HepG2 (cell line): ENCODE results near the gene MARS1. TPM values are rescaled to one million over a fixed set of nuclear protein-coding genes. Genes with fewer than 3 reads are reported as not detected.

Source experiments
- ATF2 ChIP-seq: sonication (generic); formaldehyde crosslinking; IDR thresholded peaks from 2 replicates; pipeline ENCODE4 v1.4.0; 2020; ENCODE audit warnings: missing genetic modification reagents
- HES4 ChIP-seq: sonication (generic); formaldehyde crosslinking; IDR thresholded peaks from 2 replicates; pipeline ENCODE4 v1.9.0; 2021; ENCODE audit warnings: mild to moderate bottlenecking, missing genetic modification reagents, borderline replicate concordance
- HIC2 ChIP-seq: sonication (generic); formaldehyde crosslinking; IDR thresholded peaks from 2 replicates; pipeline ENCODE4 v1.9.0; 2022; ENCODE audit warnings: low read depth, missing genetic modification reagents
- IRF1 ChIP-seq: sonication (generic); formaldehyde crosslinking; IDR thresholded peaks from 2 replicates; pipeline ENCODE4 v1.4.0; 2020; ENCODE audit warnings: low read depth, mild to moderate bottlenecking, missing genetic modification reagents
- KDM1A ChIP-seq: IDR thresholded peaks from 2 replicates; pipeline ENCODE4 v1.6.1; 2016; ENCODE audit warnings: missing compliant biosample characterization
- KLF12 ChIP-seq: sonication (generic); formaldehyde crosslinking; IDR thresholded peaks from 2 replicates; pipeline ENCODE4 v1.4.0; 2020; ENCODE audit warnings: missing genetic modification reagents, borderline replicate concordance
- PBX2 ChIP-seq: IDR thresholded peaks from 2 replicates; pipeline ENCODE4 v1.6.1; 2016; ENCODE audit warnings: control low read depth
- PBX3 ChIP-seq: sonication (generic); formaldehyde crosslinking; IDR thresholded peaks from 2 replicates; pipeline ENCODE4 v1.8.1; 2023; ENCODE audit warnings: missing genetic modification reagents, inconsistent platforms, borderline replicate concordance
- POGK ChIP-seq: sonication (generic); formaldehyde crosslinking; conservative IDR thresholded peaks from 2 replicates; pipeline ENCODE4 v1.8.0; 2022; ENCODE audit warnings: mild to moderate bottlenecking, moderate library complexity, missing genetic modification reagents
- POGZ ChIP-seq: sonication (generic); formaldehyde crosslinking; IDR thresholded peaks from 2 replicates; pipeline ENCODE4 v1.4.0; 2020; ENCODE audit warnings: mild to moderate bottlenecking, missing genetic modification reagents
- RFX3 ChIP-seq: IDR thresholded peaks from 2 replicates; pipeline ENCODE4 v1.6.1; 2016; ENCODE audit warnings: missing biosample characterization, missing genetic modification reagents
- ZBTB49 ChIP-seq: sonication (generic); formaldehyde crosslinking; IDR thresholded peaks from 2 replicates; pipeline ENCODE4 v1.4.0; 2020; ENCODE audit warnings: missing genetic modification reagents, borderline replicate concordance
- ZNF224 ChIP-seq: sonication (generic); formaldehyde crosslinking; IDR thresholded peaks from 2 replicates; pipeline ENCODE4 v1.5.0; 2020; ENCODE audit warnings: mild to moderate bottlenecking, missing genetic modification reagents
- ZNF382 ChIP-seq: sonication (generic); formaldehyde crosslinking; IDR thresholded peaks from 2 replicates; pipeline ENCODE4 v1.5.0; 2020; ENCODE audit warnings: missing genetic modification reagents, mild to moderate bottlenecking, borderline replicate concordance
- ZNF580 ChIP-seq: IDR thresholded peaks from 2 replicates; pipeline ENCODE4 v1.6.1; 2016; ENCODE audit warnings: low read depth, borderline replicate concordance
- ZNF619 ChIP-seq: sonication (generic); formaldehyde crosslinking; IDR thresholded peaks from 2 replicates; pipeline ENCODE4 v1.4.0; 2020; ENCODE audit warnings: mild to moderate bottlenecking, missing genetic modification reagents
- ZNF749 ChIP-seq: sonication (generic); formaldehyde crosslinking; IDR thresholded peaks from 2 replicates; pipeline ENCODE4 v1.8.0; 2022; ENCODE audit warnings: mild to moderate bottlenecking, missing genetic modification reagents, moderate library complexity, borderline replicate concordance
- ZSCAN25 ChIP-seq: sonication (generic); formaldehyde crosslinking; IDR thresholded peaks from 2 replicates; pipeline ENCODE4 v1.8.0; 2022; ENCODE audit warnings: mild to moderate bottlenecking, missing genetic modification reagents
- polyA plus RNA-seq, 8 experiments: library from polyadenylated mRNA; depleted of rRNA in 3 of 8; stranded (reverse) in 7 of 8; unstranded in 1 of 8; fragments of >200 nt; fragmentation: Illumina TruSeq in 4 of 8; extraction: Trizol in 4 of 8; gene quantifications; 2 replicates each; pipeline versions ENCODE4 v1.2.1 to v1.2.3, GENCODE V29; 2011 to 2016; ENCODE audit warnings: low read depth in 4 of 8, missing spikeins in 1 of 8, mixed read lengths in 1 of 8; ENCODE audit not compliant: insufficient read depth in 1 of 8
- total RNA-seq, 5 experiments: library from RNA; depleted of rRNA; stranded (reverse); fragments of >200 nt; fragmentation: Illumina TruSeq; extraction: Trizol; gene quantifications; 2 replicates each; pipeline ENCODE4 v1.2.3, GENCODE V29; 2016; ENCODE audit warnings: low read depth in 1 of 5

Gene MARS1
- total and polyA plus RNA-seq, 2 of the 13 experiments (the other 11 are each of a cell fraction or from before 2014, with no cell fraction given): 115 to 181 TPM

- TF ChIP-seq PBX2 (CRISPR knock-in tag): no peak
- no peak for TF ChIP-seq PBX3 (CRISPR knock-in tag)
- TF ChIP-seq ZSCAN25: peak; percentile 79; the same call in 1 of the 2 replicates
- TF ChIP-seq ZNF382 (CRISPR knock-in tag): no peak
- peak; percentile 69; the same call in 1 of the 2 replicates for TF ChIP-seq ZNF224 (CRISPR knock-in tag)
- TF ChIP-seq HIC2 (CRISPR knock-in tag): peak; percentile 94
- TF ChIP-seq POGK (CRISPR knock-in tag): peak; percentile 89; the same call in 1 of the 2 replicates
- no peak for TF ChIP-seq IRF1
- TF ChIP-seq ZNF580 (CRISPR knock-in tag): peak; percentile 86
- TF ChIP-seq ZNF619 (CRISPR knock-in tag): no peak
- no peak for TF ChIP-seq RFX3 (CRISPR knock-in tag)
- 0 out of 2 replicates have a peak, but pooled peaks have one; percentile 26 for TF ChIP-seq ZBTB49 (CRISPR knock-in tag)
- no peak for TF ChIP-seq ZNF749 (CRISPR knock-in tag)
- peak; percentile 92 for TF ChIP-seq POGZ (CRISPR knock-in tag)
- no peak for TF ChIP-seq HES4 (CRISPR knock-in tag)
- peak; percentile 96 for TF ChIP-seq ATF2 (CRISPR knock-in tag)
- TF ChIP-seq KDM1A: peak; percentile 88; the same call in 1 of the 2 replicates
- TF ChIP-seq KLF12 (CRISPR knock-in tag): no peak
These were observed 36.6 kb upstream of the MARS1 start (continued) for GRCh38 chr12:57451233-57451778.
